GM18520 (cell line): ENCODE data around the gene LDLRAD3.
A peak's percentile ranks its signal among the peaks of the same experiment; 100 is the strongest.

Experiments
- ATAC-seq: cut with Tn5 transposase; IDR thresholded peaks from one replicate; pipeline ENCODE4 v1.9.1; 2021; ENCODE audit not compliant: unreplicated experiment

The LDLRAD3 gene

GRCh38 chr11:36123336-36124101, 179.7 kb downstream of the LDLRAD3 start:
- no peak for ATAC-seq

- no peak for ATAC-seq
These were observed 182.8 kb downstream of the LDLRAD3 start for GRCh38 chr11:36126678-36127077.

GRCh38 chr11:36127550-36127949, 183.7 kb downstream of the LDLRAD3 start:
- ATAC-seq = no peak

GRCh38 chr11:36129955-36130354, 186.1 kb downstream of the LDLRAD3 start:
- no peak for ATAC-seq

- no peak for ATAC-seq
These were observed 186.5 kb downstream of the LDLRAD3 start for GRCh38 chr11:36130401-36130800.

- no peak for ATAC-seq
These were observed 188.0 kb downstream of the LDLRAD3 start for GRCh38 chr11:36131721-36132397.

GRCh38 chr11:36132940-36133339, 189.1 kb downstream of the LDLRAD3 start:
- no peak for ATAC-seq

- no peak for ATAC-seq
These were observed 191.2 kb downstream of the LDLRAD3 start for GRCh38 chr11:36135076-36135475.

- ATAC-seq = no peak
These were observed 195.9 kb downstream of the LDLRAD3 start for GRCh38 chr11:36139767-36140166.

GRCh38 chr11:36141196-36141953, 197.5 kb downstream of the LDLRAD3 start:
- no peak for ATAC-seq

- no peak for ATAC-seq
These were observed 198.1 kb downstream of the LDLRAD3 start for GRCh38 chr11:36141956-36142355.

GRCh38 chr11:36142439-36142838, 198.6 kb downstream of the LDLRAD3 start:
- ATAC-seq = no peak

GRCh38 chr11:36142879-36143278, 199.0 kb downstream of the LDLRAD3 start:
- no peak for ATAC-seq

GRCh38 chr11:36146437-36146836, 202.6 kb downstream of the LDLRAD3 start:
- ATAC-seq = no peak

GRCh38 chr11:36147491-36147890, 203.6 kb downstream of the LDLRAD3 start:
- ATAC-seq = no peak

GRCh38 chr11:36148701-36149100, 204.8 kb downstream of the LDLRAD3 start:
- ATAC-seq = no peak

GRCh38 chr11:36149538-36150242, 205.8 kb downstream of the LDLRAD3 start:
- ATAC-seq = peak; percentile 87

- no peak for ATAC-seq
These were observed 207.1 kb downstream of the LDLRAD3 start for GRCh38 chr11:36150986-36151385.

GRCh38 chr11:36151933-36152580, 208.2 kb downstream of the LDLRAD3 start:
- ATAC-seq = no peak

- no peak for ATAC-seq
These were observed 209.7 kb downstream of the LDLRAD3 start for GRCh38 chr11:36153551-36153950.

- no peak for ATAC-seq
These were observed 211.3 kb downstream of the LDLRAD3 start for GRCh38 chr11:36155124-36155561.
